NCI-H2171 (cell line): Measurements from ENCODE around the gene JKAMP.

Source experiments
- DNase-seq: peaks from one replicate; lab custom pipeline; 2025; lab: John Stamatoyannopoulos, UW

The JKAMP gene

GRCh38 chr14:59541731-59542130 lies 57.4 kb downstream of the JKAMP start:
- no peak for DNase-seq

GRCh38 chr14:59543873-59544272 lies 59.6 kb downstream of the JKAMP start:
- DNase-seq: no peak

- DNase-seq: no peak
Observed at GRCh38 chr14:59547310-59547709, 63.0 kb downstream of the JKAMP start.
